Measurements from ENCODE around the gene CARS1.

The CARS1 gene

DNA sequence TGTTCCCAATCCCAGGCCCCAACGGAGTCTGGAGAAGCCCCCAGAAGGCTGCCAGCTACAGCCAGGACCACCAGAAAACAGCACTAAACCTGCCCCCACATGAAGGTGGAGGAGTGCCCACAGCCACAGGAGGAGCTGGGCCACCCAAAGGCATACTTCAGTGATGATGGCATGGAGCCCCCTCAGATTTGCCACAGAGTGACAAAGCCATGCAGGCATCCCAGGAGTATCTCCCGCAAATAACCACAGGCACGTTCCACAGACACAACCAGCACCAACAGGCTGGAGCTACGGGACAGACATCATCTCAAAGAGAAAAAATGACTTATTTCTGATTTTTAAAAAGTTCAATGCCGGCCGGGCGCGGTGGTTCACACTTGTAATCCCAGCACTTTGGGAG lies 10.6 kb downstream of the CARS1 start:
- DNase-seq, result no peak

DNA sequence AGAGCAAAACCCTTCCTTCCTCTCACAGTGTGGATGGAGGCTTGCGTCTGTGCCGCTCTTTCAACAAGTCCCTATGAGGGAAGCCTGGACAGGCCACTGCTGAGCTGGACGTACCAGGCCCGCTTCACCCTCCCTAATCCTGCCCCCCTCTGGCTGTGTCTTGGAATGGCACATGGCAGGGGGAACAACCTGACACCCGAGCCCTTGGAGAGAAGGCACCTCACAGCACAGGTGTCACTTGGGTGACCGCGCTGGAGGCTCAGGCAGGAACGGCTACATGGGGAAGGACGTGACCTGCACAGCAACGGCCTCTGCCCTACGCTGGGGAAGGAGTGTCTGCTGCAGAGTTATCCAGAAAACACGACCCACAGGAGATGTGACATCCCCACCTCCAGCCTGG lies 11.0 kb downstream of the CARS1 start:
- DNase-seq, result peak in 11 of 42 donors; percentile 29 to 75 (median 44)
- intact Hi-C loops (cut with DNase I), result no loop called here

More for the DNA sequence above, 10.6 kb downstream of the CARS1 start:
- intact Hi-C loops (cut with DNase I), result no loop called here

DNA sequence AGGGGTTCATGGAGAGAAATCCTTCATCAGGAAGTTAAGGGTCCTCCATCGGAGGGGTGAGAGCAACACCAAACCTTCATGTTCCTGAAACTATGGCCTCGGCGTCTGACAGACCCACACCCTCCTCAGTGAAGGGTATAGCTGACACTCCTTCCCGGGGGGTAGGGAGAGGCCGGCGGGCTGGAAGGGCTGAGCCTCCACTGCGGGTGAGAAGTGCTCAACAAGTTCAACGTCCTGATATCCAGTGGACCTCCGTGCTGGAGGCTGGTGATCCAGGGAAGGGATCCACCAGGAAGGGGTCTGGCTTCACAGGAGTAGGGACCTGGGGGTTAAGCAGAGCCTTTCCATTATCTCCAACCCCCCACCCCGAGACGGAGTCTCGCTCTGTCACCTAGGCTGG lies 12.3 kb downstream of the CARS1 start:
- DNase-seq, result no peak
- intact Hi-C loops (cut with DNase I), result no loop called here

DNA sequence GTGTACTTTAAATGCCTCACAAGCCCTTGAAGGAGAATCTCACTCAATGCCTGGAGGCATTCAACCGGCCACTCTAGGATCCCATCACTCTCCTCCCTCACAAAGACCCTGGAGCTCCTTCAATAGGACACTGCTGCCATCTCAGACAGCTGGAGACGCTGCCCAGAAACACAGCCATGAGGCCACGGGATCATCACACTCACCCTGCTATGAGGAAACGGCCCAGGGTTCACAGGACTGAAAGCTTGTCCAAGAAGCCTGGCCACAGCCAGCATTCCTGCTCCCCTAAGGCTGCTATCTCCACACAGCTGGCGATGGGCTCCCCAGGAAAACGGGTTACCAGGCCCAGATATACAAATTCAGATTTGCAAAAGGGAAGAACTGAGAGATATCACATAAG lies 13.2 kb downstream of the CARS1 start:
- peak in 1 of 42 donors; percentile 18 for DNase-seq
- intact Hi-C loops (cut with DNase I), result no loop called here

DNA sequence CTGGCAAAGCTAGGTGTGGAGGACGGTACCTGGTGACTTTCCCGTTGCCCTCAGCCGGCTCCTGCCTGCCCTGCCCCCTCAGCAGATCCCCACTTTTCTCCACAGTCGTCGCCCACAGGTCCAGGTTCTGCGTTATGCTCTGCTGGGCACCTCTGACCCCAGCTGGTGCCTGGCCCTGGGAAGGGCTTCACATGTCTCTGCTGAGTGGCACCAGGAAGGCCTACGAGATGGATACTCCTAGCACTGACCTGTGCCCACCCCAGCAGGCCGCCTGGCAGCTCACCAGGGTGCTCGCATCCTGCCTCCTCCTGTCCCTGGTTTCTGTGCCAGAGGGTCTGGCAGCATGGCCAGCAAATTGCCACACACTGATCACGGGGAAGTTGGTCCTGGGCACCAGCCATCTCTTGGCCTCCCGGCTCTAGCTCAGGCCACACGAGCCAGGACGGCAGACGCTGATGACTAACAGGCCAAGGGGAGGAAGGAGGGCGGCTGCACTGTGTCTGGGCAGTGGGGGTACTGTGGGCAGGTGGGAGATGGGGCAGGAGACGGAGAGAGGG lies 13.8 kb downstream of the CARS1 start:
- peak in 36 of 42 donors; percentile 21 to 88 (median 56) for DNase-seq
- intact Hi-C loops (cut with DNase I), result no loop called here

DNA sequence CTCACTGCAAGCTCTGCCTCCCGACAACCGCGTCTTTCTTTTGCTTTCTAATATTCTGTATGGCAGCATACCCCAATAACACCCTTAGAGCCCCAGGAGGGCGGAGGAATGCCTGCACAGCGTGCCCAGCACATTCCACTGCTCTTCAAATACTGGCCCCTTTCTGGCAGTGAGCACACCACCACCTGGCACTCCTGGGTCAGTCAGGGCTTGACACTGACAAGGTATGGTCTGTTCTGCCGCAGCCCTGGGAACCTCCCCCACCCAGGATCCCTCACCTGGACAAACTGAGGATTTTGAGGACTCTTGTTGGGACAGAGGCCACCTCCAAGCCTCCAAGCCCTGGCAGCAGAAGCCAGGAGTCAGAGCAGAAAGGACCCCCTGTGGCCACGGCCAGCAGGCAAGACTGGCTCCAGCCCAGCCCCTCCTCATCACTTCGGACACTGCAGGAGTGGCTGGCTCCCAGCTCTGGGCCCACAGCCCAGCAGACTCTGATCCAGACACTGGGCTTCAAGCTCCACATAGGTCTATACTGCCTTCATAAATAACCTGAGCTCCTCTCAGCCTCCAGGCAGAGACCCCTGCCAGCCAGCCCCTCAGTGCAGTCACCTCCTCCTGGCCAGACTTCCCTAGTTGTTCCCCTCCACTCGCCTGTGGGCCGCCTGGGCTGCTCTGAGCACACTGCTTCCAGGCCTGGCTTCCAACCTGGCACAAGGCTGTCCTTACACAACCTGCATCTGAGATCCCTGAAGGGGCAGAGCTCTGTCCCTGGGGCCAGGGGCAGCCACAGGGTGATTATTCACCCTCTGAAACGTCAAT lies 14.5 kb downstream of the CARS1 start:
- peak in 4 of 42 donors; percentile 12 to 30 (median 19) for DNase-seq
- intact Hi-C loops (cut with DNase I), result no loop called here

DNA sequence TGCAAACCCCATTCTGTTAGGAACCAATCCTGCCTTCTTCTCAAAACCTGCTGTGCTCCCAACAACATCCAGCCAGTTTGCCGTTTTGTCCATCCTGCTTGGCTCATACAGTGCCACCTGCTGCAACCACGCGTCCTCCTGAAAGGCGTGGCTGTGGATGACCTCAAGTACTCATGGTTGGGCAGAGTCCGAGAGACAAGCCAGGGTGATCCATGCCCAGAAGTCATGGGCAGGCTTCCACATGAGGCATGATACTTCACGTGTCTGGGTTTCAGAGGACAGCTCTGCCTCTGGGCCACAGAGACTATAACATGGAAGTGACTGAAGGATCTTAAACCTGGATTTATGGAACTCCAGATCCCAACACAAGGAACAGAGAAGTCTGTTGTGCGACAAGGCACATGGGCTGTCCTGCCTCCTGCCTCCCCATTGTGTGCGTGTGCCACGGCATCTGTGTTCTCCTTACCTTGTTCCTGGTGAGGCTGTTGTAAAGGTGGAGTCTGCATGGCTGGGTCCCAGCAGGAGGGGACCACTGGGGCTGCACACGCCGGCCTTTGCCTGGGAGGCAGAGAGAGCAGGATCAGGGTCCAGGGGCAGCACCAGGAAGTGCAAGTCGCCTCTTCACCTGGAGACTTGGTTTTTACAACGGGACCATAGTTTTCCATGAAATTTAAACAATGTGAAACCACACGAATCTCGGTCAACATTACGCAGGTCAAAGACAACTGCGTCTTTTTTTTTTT lies 15.4 kb downstream of the CARS1 start:
- peak in 2 of 42 donors; percentile 16 to 32 for DNase-seq
- intact Hi-C loops (cut with DNase I), result no loop called here

DNA sequence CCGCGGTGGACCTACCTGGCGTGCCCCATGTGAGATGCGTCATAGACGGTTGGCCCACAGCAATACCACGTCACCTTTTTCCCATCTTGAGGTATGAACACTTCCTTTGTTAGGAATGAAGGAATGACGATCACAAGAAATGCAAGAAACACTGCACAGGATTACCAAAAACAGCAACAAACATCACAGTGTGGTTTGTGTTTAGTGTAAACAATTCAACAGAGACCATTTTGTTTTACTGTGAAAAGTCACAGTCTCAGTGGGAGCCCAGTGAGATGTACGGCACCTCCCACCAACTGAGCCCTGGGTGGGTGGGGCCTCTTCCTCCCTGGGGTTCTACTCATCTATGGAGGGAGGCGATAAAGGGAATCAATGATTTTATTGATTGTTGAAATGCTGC lies 16.3 kb downstream of the CARS1 start:
- intact Hi-C loops (cut with DNase I), result no loop called here
- no peak for DNase-seq

DNA sequence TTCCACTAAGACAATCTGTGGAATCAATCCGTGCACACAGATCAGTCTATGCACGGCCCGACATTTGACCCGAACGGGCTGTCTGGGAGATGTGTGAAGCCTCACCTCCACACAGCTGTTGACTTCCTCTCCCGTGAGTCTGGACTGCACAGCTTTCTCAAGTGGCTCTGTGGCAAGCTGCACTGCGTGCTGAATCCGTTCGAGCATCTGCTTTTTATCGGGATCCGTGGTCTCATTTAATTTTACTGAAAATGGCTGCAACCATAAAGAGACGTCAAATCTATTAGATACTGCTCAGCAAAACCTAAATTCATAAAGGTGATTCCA lies 19.3 kb downstream of the CARS1 start:
- intact Hi-C loops (cut with DNase I), result loop anchor here (2.0 to 10.0 kb wide), 2 partner anchors 53 to 187 kb away; no protein-coding TSS in a partner anchor

GRCh38 chr11:3037040-3037944 lies 19.9 kb downstream of the CARS1 start:
- intact Hi-C loops (cut with DNase I), result loop anchor here (2.0 to 10.0 kb wide), 2 partner anchors 54 to 188 kb away; no protein-coding TSS in a partner anchor
- DNase-seq, result peak; percentile 77 to 96 (median 89)

More for the DNA sequence above, 19.3 kb downstream of the CARS1 start:
- DNase-seq, result no peak

- intact Hi-C loops (cut with DNase I), result loop anchor here (2.0 to 10.0 kb wide), 2 partner anchors 54 to 188 kb away; no protein-coding TSS in a partner anchor
- DNase-seq, result no peak
Measured at GRCh38 chr11:3036419-3036818, 20.8 kb downstream of the CARS1 start.

GRCh38 chr11:3035333-3035732 lies 21.9 kb downstream of the CARS1 start:
- no peak for DNase-seq

GRCh38 chr11:3030289-3031070 lies 26.7 kb downstream of the CARS1 start:
- no peak for DNase-seq
- intact Hi-C loops (cut with DNase I), result loop anchor here (10.0 kb wide), 1 partner anchor 194 kb away; no protein-coding TSS in a partner anchor

More at GRCh38 chr11:3035333-3035732, 21.9 kb downstream of the CARS1 start:
- intact Hi-C loops (cut with DNase I), result loop anchor here (10.0 kb wide), 1 partner anchor 189 kb away; no protein-coding TSS in a partner anchor

DNA sequence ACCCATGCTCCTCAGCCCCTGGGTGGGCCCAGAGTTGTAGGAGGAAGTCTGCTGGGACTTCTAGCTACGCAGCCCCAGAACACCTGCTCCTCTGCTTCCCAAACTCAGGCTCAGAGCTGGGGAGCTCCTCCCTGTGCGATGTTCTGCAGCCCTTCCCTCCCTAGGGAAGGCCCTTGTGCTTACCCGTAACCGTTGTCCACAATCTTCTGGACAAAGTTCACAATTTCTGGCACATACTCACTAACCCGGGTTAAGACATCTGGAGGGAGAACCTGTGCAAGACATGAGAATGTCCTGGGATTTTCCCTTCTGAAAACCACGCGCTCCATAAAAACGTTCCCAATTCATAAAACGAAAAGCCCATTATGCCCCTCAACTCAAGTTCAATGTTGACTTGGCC lies 28.4 kb downstream of the CARS1 start:
- no peak for DNase-seq
- intact Hi-C loops (cut with DNase I), result no loop called here

GRCh38 chr11:3026803-3027202 lies 30.4 kb downstream of the CARS1 start:
- intact Hi-C loops (cut with DNase I), result no loop called here
- DNase-seq, result no peak

GRCh38 chr11:3022982-3023381 lies 34.2 kb downstream of the CARS1 start:
- intact Hi-C loops (cut with DNase I), result loop anchor here (5.0 kb wide), 1 partner anchor 46 kb away; no protein-coding TSS in a partner anchor
- no peak for DNase-seq

- intact Hi-C loops (cut with DNase I), result loop anchor here (5.0 kb wide), 1 partner anchor 45 kb away; no protein-coding TSS in a partner anchor
- peak in 1 of 42 donors; percentile 35 for DNase-seq
Measured at GRCh38 chr11:3022300-3022967, 34.8 kb downstream of the CARS1 start.

Measured in head of caudate nucleus (tissue), 42 donors.